Measurements from ENCODE around the gene GRIK4.

GRIK4 gene

GRCh38 chr11:120511116-120511819 lies at the start of gene GRIK4:
Gene GRIK4 (plus strand): TSS chr11:120511748. CDS start chr11:120660319, 148,571 bp downstream.
- peak; percentile 93 for TF ChIP-seq CTCF (IDR thresholded peaks at IDR 0.05; ENCODE audit: low read depth, low read length)

GRCh38 chr11:120462825-120463224 lies 48.7 kb upstream of the GRIK4 start:
- no peak for TF ChIP-seq CTCF (IDR thresholded peaks at IDR 0.05; ENCODE audit: low read depth, low read length)

More at GRCh38 chr11:120511116-120511819, at the start of gene GRIK4:
- DNase-seq (ENCODE audit: extremely low read depth, low read depth): peak; percentile 32

GRCh38 chr11:120465921-120466534 lies 45.5 kb upstream of the GRIK4 start:
- no peak for DNase-seq (ENCODE audit: extremely low read depth, low read depth)
- no peak for TF ChIP-seq CTCF (IDR thresholded peaks at IDR 0.05; ENCODE audit: low read depth, low read length)

More at GRCh38 chr11:120462825-120463224, 48.7 kb upstream of the GRIK4 start:
- no peak for DNase-seq (ENCODE audit: extremely low read depth, low read depth)

- DNase-seq (ENCODE audit: extremely low read depth, low read depth): no peak
- TF ChIP-seq CTCF (IDR thresholded peaks at IDR 0.05; ENCODE audit: low read depth, low read length): no peak
Observed at GRCh38 chr11:120467627-120468026, 43.9 kb upstream of the GRIK4 start.

GRCh38 chr11:120471131-120471530 lies 40.4 kb upstream of the GRIK4 start:
- DNase-seq (ENCODE audit: extremely low read depth, low read depth): no peak
- no peak for TF ChIP-seq CTCF (IDR thresholded peaks at IDR 0.05; ENCODE audit: low read depth, low read length)

GRCh38 chr11:120471994-120472393 lies 39.6 kb upstream of the GRIK4 start:
- no peak for DNase-seq (ENCODE audit: extremely low read depth, low read depth)
- TF ChIP-seq CTCF (IDR thresholded peaks at IDR 0.05; ENCODE audit: low read depth, low read length): no peak

GRCh38 chr11:120473503-120473902 lies 38.0 kb upstream of the GRIK4 start:
- no peak for DNase-seq (ENCODE audit: extremely low read depth, low read depth)
- no peak for TF ChIP-seq CTCF (IDR thresholded peaks at IDR 0.05; ENCODE audit: low read depth, low read length)
